ENCODE data around the gene ELFN1. TPM values are rescaled to one million over a fixed set of nuclear protein-coding genes. Genes with fewer than 3 reads are reported as not detected.

The ELFN1 gene
- total RNA-seq, 1 experiment from 2014 or later, result 0.11 TPM

DNA sequence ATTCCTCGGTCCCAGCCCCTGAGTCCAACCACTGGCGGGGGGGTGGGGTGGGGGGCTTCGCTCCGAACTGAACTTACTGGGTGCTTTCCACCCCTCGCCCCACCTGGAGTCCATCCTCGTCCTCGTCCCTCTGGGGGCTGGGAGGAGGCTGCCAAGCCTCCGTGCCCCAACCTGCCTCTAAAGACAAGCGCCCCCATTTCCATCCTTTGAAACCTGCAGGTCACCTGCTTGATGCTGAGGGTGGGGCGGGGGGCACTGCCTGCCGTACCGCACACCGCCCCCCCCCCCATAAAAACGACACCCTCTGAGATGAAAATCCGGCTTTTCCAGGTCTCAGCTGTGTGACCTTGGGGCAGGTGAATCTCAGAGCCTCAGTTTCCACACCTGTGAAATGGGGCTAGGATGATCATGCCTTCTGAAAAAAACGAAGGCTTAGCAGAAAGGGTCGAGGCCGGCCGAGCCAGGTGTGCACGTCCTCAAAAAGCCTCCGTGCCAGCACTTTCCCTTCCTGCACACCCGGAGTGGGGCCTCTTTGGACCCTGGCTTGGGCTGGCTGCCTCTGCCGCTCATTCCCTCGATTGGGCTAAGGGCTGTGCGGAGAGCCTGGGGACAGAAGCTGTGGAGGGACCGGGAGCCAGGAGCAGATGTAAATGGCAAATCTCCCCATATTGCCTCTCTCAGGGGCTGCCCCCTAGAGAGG, 967 bp downstream of the ELFN1 start:
- in situ Hi-C loops (cut with HindIII; ENCODE audit: low pct_unique_long_range_greater_than_20kb, low sequenced_read_pairs), result no loop called here
- DNase-seq (ENCODE audit: low read depth, low spot score), result no peak

DNA sequence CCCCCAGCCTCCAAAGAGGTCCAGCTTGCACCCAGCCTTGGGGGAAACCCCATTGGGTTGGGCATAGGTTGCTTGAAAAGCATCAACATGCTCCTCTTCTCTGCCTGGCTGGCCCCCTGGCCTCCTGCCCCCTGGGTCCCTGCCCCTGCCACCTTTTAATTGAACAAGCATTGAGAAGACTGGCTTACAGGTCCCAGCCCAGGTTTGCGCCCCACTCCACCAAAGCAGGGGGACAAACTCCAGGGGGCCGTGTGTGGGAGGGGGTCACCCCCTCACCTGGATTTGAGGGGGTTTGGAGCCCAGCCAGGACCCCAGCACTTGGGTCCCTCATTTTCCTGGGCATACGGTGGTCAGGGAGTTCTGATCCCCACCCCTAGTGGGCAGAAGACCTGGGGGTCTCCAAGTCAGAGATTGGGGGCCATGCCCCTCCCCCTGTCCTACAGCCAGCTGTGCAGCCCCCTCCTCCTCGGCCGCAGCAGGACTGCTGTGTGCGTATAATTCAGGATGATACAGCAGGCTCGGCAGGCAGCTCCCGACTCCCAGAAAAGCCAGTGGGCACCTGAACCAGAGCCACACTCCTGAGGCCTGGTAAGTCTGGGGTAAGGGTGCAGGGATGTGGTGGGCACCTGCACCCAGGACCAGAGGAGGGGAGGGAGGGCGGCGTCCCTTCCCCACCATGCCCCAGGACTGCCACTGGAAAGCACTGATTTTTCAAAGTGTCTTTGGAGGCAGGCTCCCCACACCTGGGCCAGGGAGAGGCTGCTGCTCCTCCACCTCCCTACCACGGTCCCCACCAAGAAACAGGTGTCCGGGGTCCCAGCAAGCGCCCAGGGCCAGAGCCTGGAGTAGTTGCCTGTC, 1.7 kb downstream of the ELFN1 start:
- in situ Hi-C loops (cut with HindIII; ENCODE audit: low pct_unique_long_range_greater_than_20kb, low sequenced_read_pairs), result no loop called here

DNA sequence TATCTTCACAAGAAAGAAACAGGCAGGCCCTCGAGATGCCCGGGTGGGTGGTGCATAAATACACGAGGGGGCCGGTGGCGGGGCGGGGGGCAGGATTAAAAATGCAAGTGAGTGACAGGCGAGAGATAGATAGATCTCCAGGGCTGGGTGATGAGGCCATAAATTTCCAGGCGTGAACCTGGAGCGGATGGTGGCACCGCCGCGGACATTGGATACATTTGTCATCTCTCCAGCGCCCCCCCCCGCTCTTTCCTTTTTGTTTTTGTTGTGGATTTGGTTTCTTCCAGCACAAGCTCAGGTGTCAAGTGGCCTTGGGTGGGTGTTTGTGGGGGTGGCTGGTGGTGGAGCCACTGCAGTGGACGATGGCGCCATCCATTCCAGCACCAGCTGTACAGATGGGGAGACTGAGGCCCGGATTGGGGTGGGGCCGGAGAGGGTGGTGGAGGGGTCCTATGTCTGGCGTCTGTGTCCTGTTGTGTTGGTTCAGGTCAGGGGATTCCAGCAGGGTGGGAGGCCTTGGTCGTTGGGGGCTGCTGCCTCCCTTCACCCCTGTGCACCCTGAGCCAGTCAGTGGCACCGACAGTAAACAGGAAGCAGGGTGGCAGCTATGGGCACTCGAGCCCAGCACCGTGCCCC, 2.9 kb downstream of the ELFN1 start:
- in situ Hi-C loops (cut with HindIII; ENCODE audit: low pct_unique_long_range_greater_than_20kb, low sequenced_read_pairs), result no loop called here
- DNase-seq (ENCODE audit: low read depth, low spot score), result no peak

More for the DNA sequence above, 1.7 kb downstream of the ELFN1 start:
- no peak for DNase-seq (ENCODE audit: low read depth, low spot score)

DNA sequence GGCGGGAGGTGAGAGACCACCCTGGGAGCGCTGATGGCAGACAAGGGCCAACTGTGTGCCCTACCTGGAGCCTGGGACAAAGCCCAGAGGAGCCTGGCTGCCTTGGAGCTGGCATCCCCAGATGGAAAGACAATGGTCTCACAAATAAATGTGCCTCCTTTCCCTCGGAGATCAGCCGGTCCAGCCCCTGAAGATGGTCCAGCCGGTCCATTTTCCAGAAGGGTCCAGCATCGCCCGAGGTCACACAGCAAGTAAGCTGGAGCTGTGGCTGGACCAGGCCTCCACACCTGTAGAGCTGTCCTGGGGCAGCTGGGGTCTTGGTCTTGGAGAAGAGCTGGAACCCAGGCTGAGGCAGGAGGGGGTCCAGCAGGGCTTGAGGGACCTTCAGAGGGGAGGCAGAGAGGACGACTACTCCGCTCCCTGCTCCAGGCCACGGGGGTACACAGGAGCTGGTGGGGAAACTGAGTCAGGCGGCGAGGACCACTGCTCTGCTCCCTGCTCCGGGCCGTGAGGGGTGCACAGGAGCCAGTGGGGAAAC, 3.6 kb downstream of the ELFN1 start:
- in situ Hi-C loops (cut with HindIII; ENCODE audit: low pct_unique_long_range_greater_than_20kb, low sequenced_read_pairs), result no loop called here
- no peak for DNase-seq (ENCODE audit: low read depth, low spot score)

DNA sequence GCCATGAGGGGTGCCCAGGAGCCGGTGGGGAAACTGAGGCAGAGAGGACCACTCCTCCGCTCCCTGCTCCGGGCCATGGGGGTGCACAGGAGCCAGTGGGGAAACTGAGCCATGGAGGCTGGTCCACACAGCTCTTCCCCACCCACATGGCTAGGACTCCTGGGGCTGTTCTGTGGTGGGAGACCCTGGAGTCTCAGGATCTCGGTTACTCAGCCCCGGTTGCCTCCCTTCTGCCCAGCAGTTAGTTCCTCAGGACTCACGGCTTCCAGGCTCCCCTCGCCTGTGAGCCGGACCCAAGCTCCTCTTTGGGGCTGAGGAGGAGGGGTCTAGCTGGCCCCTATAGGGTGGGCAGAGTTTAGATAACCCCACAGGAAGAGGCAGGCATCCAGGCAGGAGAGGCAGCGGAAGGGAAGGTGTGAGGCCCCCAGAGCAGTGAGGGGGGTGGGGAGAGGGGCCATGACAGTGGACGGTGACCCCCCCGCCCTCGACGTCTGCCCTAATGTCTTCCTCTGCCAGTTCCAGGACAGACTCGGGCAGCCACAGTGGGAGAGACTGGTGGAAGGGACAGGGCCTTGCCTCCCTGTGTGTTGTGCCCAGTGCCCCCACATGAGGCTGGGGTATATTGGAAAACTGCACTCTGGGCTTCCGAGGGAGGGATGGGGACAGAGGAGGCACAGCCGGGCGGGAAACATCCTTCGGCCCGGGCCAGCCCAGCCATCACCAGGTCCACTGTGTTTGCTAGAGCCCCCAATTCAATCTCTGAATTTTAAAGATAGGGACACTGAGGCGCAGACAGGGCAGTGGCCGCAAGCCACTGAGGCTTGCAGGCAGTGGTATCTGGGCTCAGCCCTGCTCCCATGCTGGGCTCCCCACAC, 4.3 kb downstream of the ELFN1 start:
- in situ Hi-C loops (cut with HindIII; ENCODE audit: low pct_unique_long_range_greater_than_20kb, low sequenced_read_pairs), result no loop called here
- DNase-seq (ENCODE audit: low read depth, low spot score), result no peak

DNA sequence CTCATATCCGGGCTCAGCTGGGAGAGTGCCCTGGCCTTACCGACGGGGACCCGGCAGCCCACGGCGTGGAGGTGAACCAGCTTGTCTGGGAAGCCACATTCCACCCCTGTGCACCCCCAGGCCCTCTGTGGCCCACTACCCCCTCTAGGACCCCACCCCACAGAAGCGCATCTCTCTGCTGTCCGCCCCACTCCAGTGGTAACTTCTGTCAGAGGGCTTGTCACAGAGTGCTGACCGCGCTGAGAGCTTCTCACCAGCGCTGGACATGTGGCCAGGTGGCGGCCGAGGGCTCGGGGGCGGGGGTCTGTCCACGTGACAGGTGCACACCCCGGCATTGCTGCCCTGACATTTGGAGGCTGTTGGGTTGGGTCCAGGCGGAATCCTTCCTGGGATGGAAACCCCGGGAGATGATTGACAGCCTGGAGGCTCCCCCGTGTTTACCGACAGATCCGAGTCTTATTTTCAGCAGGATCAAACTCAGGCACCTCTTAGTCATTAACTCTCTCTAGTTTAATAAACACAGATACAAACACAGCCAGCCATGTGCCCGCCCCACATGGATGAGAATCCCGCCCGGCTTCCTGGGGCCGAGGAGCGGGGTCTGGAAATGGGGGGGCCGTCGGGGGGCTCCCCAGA, 5.1 kb downstream of the ELFN1 start:
- in situ Hi-C loops (cut with HindIII; ENCODE audit: low pct_unique_long_range_greater_than_20kb, low sequenced_read_pairs), result no loop called here
- DNase-seq (ENCODE audit: low read depth, low spot score), result no peak

DNA sequence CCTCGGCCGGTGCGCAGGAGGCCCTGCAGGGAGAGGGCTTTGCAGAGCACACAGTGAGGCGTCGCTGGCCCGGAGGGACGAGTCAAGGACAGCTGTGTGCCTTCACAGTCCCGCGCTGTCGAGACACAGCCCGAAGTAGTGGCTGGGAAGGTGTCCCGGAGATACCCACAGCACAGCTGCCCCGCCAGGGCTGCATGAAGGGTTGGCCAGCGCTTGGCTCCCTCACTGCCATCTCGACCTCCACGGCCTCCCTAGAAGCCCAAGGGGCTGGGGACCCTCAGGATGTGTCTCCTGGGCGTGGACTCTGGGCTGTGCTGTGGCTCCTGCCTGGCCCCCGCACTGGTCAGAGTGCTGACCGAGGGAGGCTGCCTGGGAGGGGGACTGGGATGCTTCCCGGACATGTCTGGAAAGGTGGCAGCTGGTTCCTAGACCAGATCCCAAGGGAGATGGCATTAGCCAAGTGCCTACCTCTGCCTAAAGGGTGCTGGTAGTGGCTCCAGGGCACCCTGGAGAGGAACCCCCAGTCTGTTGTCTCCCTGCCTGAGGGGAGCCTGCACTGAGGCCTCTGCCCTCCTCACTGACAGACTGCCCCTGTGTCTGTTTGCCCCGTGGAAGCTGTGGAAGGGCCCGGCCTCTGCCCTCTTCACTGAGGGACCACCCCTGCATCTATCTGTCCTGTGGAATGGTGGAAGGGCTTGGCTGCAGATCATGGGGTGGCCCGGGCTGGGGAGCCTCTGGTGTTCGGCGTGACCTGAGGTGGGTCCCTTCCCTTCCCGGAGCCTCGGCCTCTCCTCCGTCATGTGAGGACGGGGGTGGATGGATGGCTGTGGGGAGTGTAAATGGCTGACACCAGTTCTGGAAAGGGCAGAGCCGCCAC, 5.8 kb downstream of the ELFN1 start:
- in situ Hi-C loops (cut with HindIII; ENCODE audit: low pct_unique_long_range_greater_than_20kb, low sequenced_read_pairs), result no loop called here
- DNase-seq (ENCODE audit: low read depth, low spot score), result no peak

DNA sequence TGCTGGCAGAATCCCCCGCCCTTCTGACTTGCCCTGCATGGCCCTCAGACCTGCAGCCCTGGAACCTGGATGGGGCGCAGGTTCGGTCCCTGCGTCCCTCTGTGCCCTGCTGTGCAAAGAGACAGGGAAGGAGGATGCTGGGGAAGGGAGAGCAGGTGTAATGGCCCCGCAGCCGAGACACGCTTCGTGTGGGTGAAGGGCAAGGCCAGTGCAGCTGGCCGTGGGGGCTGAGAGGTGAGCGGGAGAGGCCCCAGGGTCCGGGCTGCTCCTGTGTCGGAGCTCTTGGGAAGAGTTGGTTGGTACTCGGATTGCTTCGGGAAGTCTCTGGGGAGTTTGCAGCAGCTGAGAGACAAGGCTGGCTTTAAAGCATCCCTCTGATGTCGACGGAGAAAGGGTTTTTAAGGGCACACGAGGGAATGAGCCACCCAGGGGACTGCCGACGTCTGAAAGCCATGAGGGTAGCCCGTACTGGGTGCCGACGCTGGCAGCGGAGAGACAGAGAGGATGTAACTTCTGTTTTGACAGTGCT, 6.5 kb downstream of the ELFN1 start:
- in situ Hi-C loops (cut with HindIII; ENCODE audit: low pct_unique_long_range_greater_than_20kb, low sequenced_read_pairs), result no loop called here
- DNase-seq (ENCODE audit: low read depth, low spot score), result peak; percentile 8

DNA sequence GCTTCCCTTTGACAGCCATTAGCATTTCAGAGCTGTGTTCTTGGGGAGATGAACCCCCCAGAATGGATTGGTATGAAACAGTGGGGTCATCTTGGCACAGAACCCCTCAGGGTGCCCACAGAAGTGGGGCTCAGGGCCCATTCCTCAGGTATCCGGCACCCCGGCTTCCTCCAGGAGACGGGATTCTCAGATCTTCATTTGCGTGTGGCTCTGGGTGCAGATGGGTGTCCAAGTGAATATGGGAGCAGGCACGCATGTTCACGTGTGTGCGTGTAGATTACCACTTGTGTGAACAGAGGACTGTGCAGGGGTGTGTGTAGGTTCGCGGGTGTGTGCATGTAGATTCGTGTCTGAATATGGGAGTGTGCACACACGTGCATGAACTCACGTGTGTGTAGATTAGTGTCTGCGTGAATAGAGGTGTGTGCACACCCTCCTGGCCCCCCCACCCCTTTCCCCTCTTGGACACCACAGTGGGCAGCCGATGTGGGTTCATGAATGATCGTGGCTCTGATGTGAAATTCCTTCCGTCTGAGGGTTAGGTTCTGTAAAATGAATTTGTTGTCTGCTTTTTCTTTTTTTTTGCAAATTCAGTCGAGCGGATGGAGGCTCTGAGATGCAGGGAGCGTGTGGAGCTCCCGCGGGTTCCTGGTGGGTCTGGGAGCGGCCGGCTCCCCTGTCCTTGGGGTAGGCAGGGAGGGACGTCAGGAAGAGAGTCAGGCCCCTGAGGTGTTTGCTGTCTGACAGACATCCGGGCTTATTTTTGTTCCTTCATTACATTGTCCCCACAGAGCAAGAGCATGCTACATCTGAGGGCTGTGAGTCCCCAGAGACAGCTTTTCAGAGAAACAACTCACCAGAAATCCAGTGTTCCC, 7.4 kb downstream of the ELFN1 start:
- in situ Hi-C loops (cut with HindIII; ENCODE audit: low pct_unique_long_range_greater_than_20kb, low sequenced_read_pairs), result no loop called here
- no peak for DNase-seq (ENCODE audit: low read depth, low spot score)

DNA sequence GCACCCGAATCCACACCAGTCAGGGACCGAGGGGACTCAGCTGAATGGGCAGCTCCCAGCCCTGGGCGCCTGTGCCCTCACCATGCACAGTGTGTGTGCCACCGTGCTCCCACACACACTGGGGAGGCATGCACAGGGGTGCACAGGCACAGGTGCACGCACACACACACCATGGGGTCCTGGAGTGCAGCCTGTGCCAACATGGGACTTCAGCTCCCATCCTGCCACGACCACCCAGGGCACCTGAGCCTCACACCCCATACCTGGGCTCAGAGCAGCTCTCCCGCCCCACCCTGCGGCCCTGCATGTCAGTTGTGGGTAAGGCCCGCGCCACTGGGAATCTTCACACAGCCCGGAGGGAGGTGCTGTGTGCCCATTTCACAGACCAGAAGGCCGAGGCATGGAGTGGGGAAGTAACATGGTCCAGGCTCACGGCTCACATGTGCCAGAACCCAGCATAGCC, 8.0 kb downstream of the ELFN1 start:
- in situ Hi-C loops (cut with HindIII; ENCODE audit: low pct_unique_long_range_greater_than_20kb, low sequenced_read_pairs), result no loop called here
- no peak for DNase-seq (ENCODE audit: low read depth, low spot score)

DNA sequence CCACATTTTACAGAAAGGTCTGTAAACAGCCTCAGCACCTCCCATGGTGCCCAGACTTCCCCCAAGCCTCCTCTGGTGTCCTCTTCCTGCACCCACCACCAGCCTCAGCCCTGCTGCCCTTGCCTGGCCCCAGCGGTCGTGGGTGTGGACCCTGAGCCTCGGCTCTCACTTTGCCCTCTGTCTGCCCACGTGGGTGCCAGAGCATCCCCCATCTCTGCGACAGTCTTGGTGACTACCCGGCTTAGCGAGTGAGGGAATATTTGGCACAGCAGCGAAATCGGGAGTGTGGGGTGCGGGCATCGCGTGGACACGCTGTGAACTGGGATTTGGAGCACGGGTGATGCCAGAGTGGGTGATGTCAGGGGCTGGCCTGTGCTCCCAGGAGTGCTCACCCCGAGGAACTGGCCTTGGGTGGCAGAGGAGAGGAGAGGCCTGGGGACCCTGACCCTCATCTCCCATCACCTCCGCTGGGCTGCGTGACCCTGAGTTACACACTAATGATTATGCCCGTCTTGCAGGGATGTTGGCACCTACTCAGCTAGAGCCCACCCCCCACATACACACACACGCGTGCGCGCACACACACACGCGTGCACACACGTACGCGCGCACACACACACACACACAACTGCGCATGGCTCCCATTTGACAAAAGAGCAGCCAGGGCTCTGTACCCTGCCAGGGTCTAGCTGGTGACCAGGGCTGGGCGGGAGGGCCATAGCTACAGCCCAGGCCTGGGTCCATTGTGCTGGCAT, 8.7 kb downstream of the ELFN1 start:
- in situ Hi-C loops (cut with HindIII; ENCODE audit: low pct_unique_long_range_greater_than_20kb, low sequenced_read_pairs), result no loop called here

DNA sequence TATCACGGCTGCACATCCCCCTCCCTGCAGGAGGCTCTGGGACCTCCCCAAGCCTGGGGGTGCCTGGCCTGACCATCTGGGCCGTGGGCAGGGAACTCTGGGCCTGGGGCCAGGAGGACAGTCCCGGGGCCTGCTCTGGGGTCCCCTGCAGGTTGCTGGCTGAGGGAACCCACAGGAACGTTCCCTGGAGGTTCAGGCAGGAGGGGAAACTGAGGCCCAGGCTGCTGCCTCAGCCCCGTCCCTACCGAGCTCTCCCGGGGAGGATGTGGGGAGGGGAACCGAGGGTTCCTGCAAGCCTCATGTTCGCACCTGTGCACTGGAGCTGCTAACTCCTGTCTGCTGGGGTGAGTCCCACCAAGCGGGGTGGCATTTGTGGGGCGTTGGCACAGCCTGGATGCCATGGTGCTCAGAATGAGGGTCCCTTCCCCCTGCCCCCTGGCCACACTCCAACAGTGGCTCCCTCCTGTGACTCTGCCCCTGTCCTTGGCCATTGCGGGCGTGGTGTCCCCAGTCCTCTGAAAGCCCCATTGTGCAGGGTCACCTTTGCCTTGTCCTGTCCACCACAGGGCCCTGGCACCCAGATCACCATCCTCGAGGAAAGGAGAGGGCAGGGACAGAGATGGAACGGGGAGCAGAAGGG, 9.4 kb downstream of the ELFN1 start:
- no peak for DNase-seq (ENCODE audit: low read depth, low spot score)
- in situ Hi-C loops (cut with HindIII; ENCODE audit: low pct_unique_long_range_greater_than_20kb, low sequenced_read_pairs), result no loop called here

More for the DNA sequence above, 8.7 kb downstream of the ELFN1 start:
- DNase-seq (ENCODE audit: low read depth, low spot score), result no peak

DNA sequence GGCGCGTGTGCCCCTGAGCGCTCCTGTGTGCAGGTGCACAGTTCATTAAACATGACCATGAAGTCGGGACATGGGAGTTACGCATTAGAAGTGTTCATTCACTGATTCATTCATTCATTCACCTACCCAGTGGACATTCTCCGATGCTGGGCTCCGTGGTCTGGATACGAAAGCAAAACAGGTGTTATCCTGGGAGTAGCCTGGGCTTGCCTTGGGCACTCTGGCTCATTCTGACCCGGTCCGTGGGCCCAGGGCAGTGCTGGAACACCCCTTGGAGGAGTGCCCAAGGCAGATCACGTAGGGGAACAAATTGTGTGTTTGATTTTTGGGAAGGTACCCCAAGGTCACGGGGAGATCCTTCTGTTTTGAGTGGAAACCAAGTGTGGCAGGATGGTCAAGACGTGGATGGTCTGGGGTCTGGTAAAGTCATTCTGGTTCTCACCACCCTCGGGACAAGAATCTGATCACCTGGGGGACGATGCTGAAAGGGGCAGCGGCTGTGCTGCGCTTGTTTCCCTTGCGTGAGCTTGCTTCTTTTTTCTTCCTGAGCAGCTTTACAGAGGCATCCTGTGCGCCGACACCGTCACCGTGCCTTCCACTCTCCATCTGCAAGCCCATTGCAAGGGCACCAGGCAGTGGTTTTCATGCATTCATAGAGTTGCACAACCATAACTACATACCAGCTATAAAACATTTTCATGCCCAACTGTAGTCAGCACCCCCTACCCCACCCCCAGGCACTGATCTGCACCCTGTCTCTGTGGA, 10.1 kb downstream of the ELFN1 start:
- in situ Hi-C loops (cut with HindIII; ENCODE audit: low pct_unique_long_range_greater_than_20kb, low sequenced_read_pairs), result no loop called here
- DNase-seq (ENCODE audit: low read depth, low spot score), result no peak

All from SK-MEL-5 (cell line).